WTC11 (cell line): ENCODE results near the gene FAM13A. TPM values are rescaled to one million over a fixed set of nuclear protein-coding genes. Genes with fewer than 3 reads are reported as not detected.

Experiments used
- ATAC-seq: fragments of 200-7000 bp; cut with Tn5 transposase; 2 replicates; pipeline ENCODE4 v1.10.0; 2021; ENCODE audit warnings: mild to moderate bottlenecking, moderate library complexity
- CTCF ChIA-PET: fragments of 300-600 bp; sonication (Branson Sonifier 250); formaldehyde crosslinking; loops from one replicate; lab custom pipeline; 2021; ENCODE audit warnings: antibody characterized with exemption; lab: Charles Lee
- POLR2A ChIA-PET: fragments of 350-600 bp; sonication (Branson Sonifier 250); formaldehyde crosslinking; loops from one replicate; lab custom pipeline; 2021; ENCODE audit warnings: antibody characterized with exemption; lab: Charles Lee
- DNase-seq: peaks from one replicate; pipeline ENCODE4 v3.0.0; 2021; ENCODE audit warnings: low spot score
- H3K27ac Mint-ChIP-seq: 2 replicates; pipeline ENCODE4 v1.8.0; 2021; ENCODE audit warnings: mixed read lengths
- H3K27me3 Mint-ChIP-seq: 2 replicates; pipeline ENCODE4 v1.8.0; 2021; ENCODE audit warnings: low read depth, mild to moderate bottlenecking, moderate library complexity, mixed read lengths
- H3K36me3 Mint-ChIP-seq: 2 replicates; pipeline ENCODE4 v1.8.0; 2021; ENCODE audit warnings: mixed read lengths
- H3K4me1 Mint-ChIP-seq: 2 replicates; pipeline ENCODE4 v1.8.0; 2022; ENCODE audit warnings: mixed read lengths
- H3K4me3 Mint-ChIP-seq: 2 replicates; pipeline ENCODE4 v1.8.0; 2021; ENCODE audit warnings: mild to moderate bottlenecking, moderate library complexity, mixed read lengths
- H3K9me3 Mint-ChIP-seq: 2 replicates; pipeline ENCODE4 v1.8.0; 2021; ENCODE audit warnings: mixed read lengths
- ARID4B ChIP-seq: sonication (generic); formaldehyde crosslinking; IDR thresholded peaks from 2 replicates; pipeline ENCODE4 v1.8.0; 2023; ENCODE audit warnings: missing genetic modification reagents, mild to moderate bottlenecking, borderline replicate concordance
- CDX4 ChIP-seq: fragments of 250-450 bp; sonication (Bioruptor Pico); IDR thresholded peaks from 2 replicates; pipeline ENCODE4 v1.9.0; 2021; ENCODE audit warnings: moderate library complexity, mild to moderate bottlenecking, inconsistent platforms, borderline replicate concordance
- ERG ChIP-seq: fragments of 250-450 bp; sonication (Bioruptor Pico); IDR thresholded peaks from 2 replicates; pipeline ENCODE4 v1.8.0; 2021; ENCODE audit warnings: mild to moderate bottlenecking
- ESRRA ChIP-seq: sonication (generic); formaldehyde crosslinking; IDR thresholded peaks from 2 replicates; pipeline ENCODE4 v1.8.1; 2022; ENCODE audit warnings: mild to moderate bottlenecking, missing genetic modification reagents, borderline replicate concordance
- FOXK1 ChIP-seq: sonication (generic); formaldehyde crosslinking; IDR thresholded peaks from 2 replicates; pipeline ENCODE4 v1.8.0; 2022; ENCODE audit warnings: mild to moderate bottlenecking, moderate library complexity, missing genetic modification reagents
- FOXP1 ChIP-seq: sonication (generic); formaldehyde crosslinking; IDR thresholded peaks from 2 replicates; pipeline ENCODE4 v1.8.0; 2022; ENCODE audit warnings: missing genetic modification reagents, mild to moderate bottlenecking, moderate library complexity, borderline replicate concordance
- GRHL2 ChIP-seq: fragments of 250-450 bp; sonication (Bioruptor Pico); IDR thresholded peaks from 2 replicates; pipeline ENCODE4 v1.8.0; 2022; ENCODE audit warnings: mild to moderate bottlenecking, moderate library complexity; ENCODE audit not compliant: insufficient replicate concordance, severe bottlenecking
- GTF2I ChIP-seq: fragments of 250-450 bp; sonication (Bioruptor Pico); conservative IDR thresholded peaks from 2 replicates; pipeline ENCODE4 v1.4.0; 2021; ENCODE audit warnings: mild to moderate bottlenecking
- IRF2 ChIP-seq: sonication (generic); formaldehyde crosslinking; IDR thresholded peaks from 2 replicates; pipeline ENCODE4 v1.8.0; 2022; ENCODE audit warnings: low read depth, missing genetic modification reagents, borderline replicate concordance
- MXD4 ChIP-seq: fragments of 250-450 bp; sonication (Bioruptor Pico); IDR thresholded peaks from 2 replicates; pipeline ENCODE4 v1.8.0; 2021; ENCODE audit warnings: mild to moderate bottlenecking, moderate library complexity, borderline replicate concordance
- NFE2L1 ChIP-seq: sonication (generic); formaldehyde crosslinking; IDR thresholded peaks from 2 replicates; pipeline ENCODE4 v1.8.1; 2023; ENCODE audit warnings: missing genetic modification reagents
- NFYB ChIP-seq: sonication (generic); formaldehyde crosslinking; conservative IDR thresholded peaks from 2 replicates; pipeline ENCODE4 v1.8.0; 2022; ENCODE audit warnings: low read depth, missing genetic modification reagents
- NR1H2 ChIP-seq: sonication (generic); formaldehyde crosslinking; IDR thresholded peaks from 2 replicates; pipeline ENCODE4 v1.9.0; 2021; ENCODE audit warnings: mild to moderate bottlenecking, moderate library complexity, missing genetic modification reagents
- PREB ChIP-seq: sonication (generic); formaldehyde crosslinking; IDR thresholded peaks from 2 replicates; pipeline ENCODE4 v1.8.1; 2022; ENCODE audit warnings: mild to moderate bottlenecking, missing genetic modification reagents, moderate library complexity, borderline replicate concordance
- PRRX2 ChIP-seq: fragments of 250-450 bp; sonication (Bioruptor Pico); IDR thresholded peaks from 2 replicates; pipeline ENCODE4 v1.8.0; 2021; ENCODE audit warnings: mild to moderate bottlenecking
- RORB ChIP-seq: fragments of 250-450 bp; sonication (Bioruptor Pico); IDR thresholded peaks from 2 replicates; pipeline ENCODE4 v1.9.0; 2021; ENCODE audit warnings: mild to moderate bottlenecking
- SMAD4 ChIP-seq: sonication (generic); formaldehyde crosslinking; IDR thresholded peaks from 2 replicates; pipeline ENCODE4 v1.8.0; 2022; ENCODE audit warnings: mild to moderate bottlenecking, missing genetic modification reagents
- SP1 ChIP-seq: sonication (generic); formaldehyde crosslinking; conservative IDR thresholded peaks from 2 replicates; pipeline ENCODE4 v1.8.1; 2022; ENCODE audit warnings: missing genetic modification reagents
- TEAD1 ChIP-seq: sonication (generic); formaldehyde crosslinking; IDR thresholded peaks from 2 replicates; pipeline ENCODE4 v1.8.0; 2022; ENCODE audit warnings: mild to moderate bottlenecking, missing genetic modification reagents
- USF2 ChIP-seq: sonication (generic); formaldehyde crosslinking; IDR thresholded peaks from 2 replicates; pipeline ENCODE4 v1.8.1; 2023; ENCODE audit warnings: mild to moderate bottlenecking, missing genetic modification reagents, moderate library complexity
- ZNF121 ChIP-seq: sonication (generic); formaldehyde crosslinking; IDR thresholded peaks from 2 replicates; pipeline ENCODE4 v1.8.0; 2023; ENCODE audit warnings: missing genetic modification reagents
- ZNF219 ChIP-seq: sonication (generic); formaldehyde crosslinking; IDR thresholded peaks from 2 replicates; pipeline ENCODE4 v1.8.0; 2023; ENCODE audit warnings: missing genetic modification reagents, mild to moderate bottlenecking, borderline replicate concordance
- ZNF232 ChIP-seq: sonication (generic); formaldehyde crosslinking; IDR thresholded peaks from 2 replicates; pipeline ENCODE4 v1.8.0; 2022; ENCODE audit warnings: mild to moderate bottlenecking, missing genetic modification reagents
- ZNF281 ChIP-seq: sonication (generic); formaldehyde crosslinking; IDR thresholded peaks from 2 replicates; pipeline ENCODE4 v1.8.0; 2023; ENCODE audit warnings: mild to moderate bottlenecking, missing genetic modification reagents
- ZNF423 ChIP-seq: fragments of 250-450 bp; sonication (Bioruptor Pico); IDR thresholded peaks from 2 replicates; pipeline ENCODE4 v2.1.2; 2022; ENCODE audit warnings: mild to moderate bottlenecking, moderate library complexity
- ZNF671 ChIP-seq: fragments of 250-450 bp; sonication (Bioruptor Pico); IDR thresholded peaks from 2 replicates; pipeline ENCODE4 v1.8.0; 2021; ENCODE audit warnings: mild to moderate bottlenecking
- total RNA-seq: library from RNA; stranded (reverse); gene quantifications from 3 replicates; pipeline ENCODE4 v1.2.3, GENCODE V29; 2021

FAM13A gene
- total RNA-seq, 1 experiment from 2014 or later = 14.6 TPM

GRCh38 chr4:89077761-89078160, 20.8 kb upstream of the FAM13A start:
- H3K27me3 Mint-ChIP-seq = no peaks in the 10 kb centered on the region; the same call in 1 of the 2 replicates
- H3K9me3 Mint-ChIP-seq = peaks cover 34% of the 10 kb centered on the region
- no peak for DNase-seq
- H3K4me1 Mint-ChIP-seq = 0 out of 2 replicates have a peak, but pooled peaks cover 3% of the 10 kb centered on the region
- H3K4me3 Mint-ChIP-seq = no peak overlapping the region
- POLR2A ChIA-PET = no interaction called here
- TF ChIP-seq ZNF121 (no peak), TEAD1 (CRISPR knock-in tag) (no peak), USF2 (no peak), NR1H2 (no peak), ZNF232 (CRISPR knock-in tag) (no peak), ZNF671 (CRISPR knock-in tag) (no peak), GRHL2 (CRISPR knock-in tag) (no peak), PRRX2 (no peak), RORB (CRISPR knock-in tag) (no peak), ERG (CRISPR knock-in tag) (no peak), SP1 (CRISPR knock-in tag) (no peak), ESRRA (CRISPR knock-in tag) (no peak), PREB (CRISPR knock-in tag) (no peak), GTF2I (CRISPR knock-in tag) (no peak), MXD4 (CRISPR knock-in tag) (no peak), FOXP1 (CRISPR knock-in tag) (no peak), CDX4 (CRISPR knock-in tag) (no peak), NFYB (CRISPR knock-in tag) (no peak), SMAD4 (CRISPR knock-in tag) (no peak), IRF2 (CRISPR knock-in tag) (no peak)
- TF ChIP-seq, all 79 proteins: peak for 0
- H3K27ac Mint-ChIP-seq = no peak overlapping the region
- H3K36me3 Mint-ChIP-seq = peaks cover 11% of the 10 kb centered on the region
- no peak for ATAC-seq
- CTCF ChIA-PET = no interaction called here

GRCh38 chr4:89072921-89073320, 15.9 kb upstream of the FAM13A start:
- H3K27ac Mint-ChIP-seq = no peak overlapping the region
- CTCF ChIA-PET = no interaction called here
- H3K9me3 Mint-ChIP-seq = peaks cover 16% of the 10 kb centered on the region
- DNase-seq (no peak), ATAC-seq (no peak)
- H3K27me3 Mint-ChIP-seq = no peaks in the 10 kb centered on the region; the same call in 1 of the 2 replicates
- POLR2A ChIA-PET = no interaction called here
- no peaks in the 10 kb centered on the region for H3K4me1 Mint-ChIP-seq
- H3K36me3 Mint-ChIP-seq = peaks cover 11% of the 10 kb centered on the region
- H3K4me3 Mint-ChIP-seq = no peak overlapping the region
- TF ChIP-seq ZNF281 (CRISPR knock-in tag) (no peak), ZNF219 (no peak), ARID4B (CRISPR knock-in tag) (no peak), NR1H2 (no peak), ZNF423 (CRISPR knock-in tag) (no peak), FOXK1 (CRISPR knock-in tag) (no peak), ZNF232 (CRISPR knock-in tag) (no peak), NFE2L1 (CRISPR knock-in tag) (no peak)
